GM12892 (cell line): Measurements from ENCODE around the gene ARGLU1.

ENCODE experiments used
- POLR2A ChIP-seq: IDR thresholded peaks from 2 replicates; pipeline ENCODE4 v1.6.1; 2011; ENCODE audit warnings: low read depth, low read length, control low read depth
- POLR2AphosphoS5 ChIP-seq: IDR thresholded peaks from 2 replicates; pipeline ENCODE4 v1.6.1; 2011; ENCODE audit warnings: low read depth, low read length, control low read depth
- TAF1 ChIP-seq: IDR thresholded peaks from 2 replicates; pipeline ENCODE4 v1.6.1; 2011; ENCODE audit warnings: low read depth, mild to moderate bottlenecking, control low read depth, low read length, borderline replicate concordance

GRCh38 chr13:106506286-106506685 is 61.7 kb downstream of the ARGLU1 start:
- TF ChIP-seq POLR2A (no peak), TAF1 (no peak), POLR2AphosphoS5 (no peak)
